Adrenal gland (tissue), 5 donors: ENCODE data around the gene ALDH3B1.

ENCODE experiments used
- POLR2A ChIP-seq, 2 donors: fragments of 450-650 bp; IDR thresholded peaks; one replicate each; pipeline ENCODE4 v1.6.1; 2017; ENCODE audit warnings: antibody characterized with exemption in 2 of 2, mild to moderate bottlenecking in 2 of 2, moderate library complexity in 1 of 2
- TF ChIP-seq, protein P1 (sequence below), 6 experiments: fragments of 450-650 bp in 4 of 6; fragments of 200-600 bp in 2 of 6; sonication (generic) in 1 of 6; IDR thresholded peaks; 1 replicate in 5 of 6; 2 replicates in 1 of 6; pipeline versions ENCODE4 v1.5.1 to v1.8.0; 2016 to 2021; ENCODE audit warnings: antibody characterized with exemption in 6 of 6, mild to moderate bottlenecking in 2 of 6, moderate library complexity in 1 of 6
- donor health status: DM: no; HTN: no; CAD: no.

DNA sequence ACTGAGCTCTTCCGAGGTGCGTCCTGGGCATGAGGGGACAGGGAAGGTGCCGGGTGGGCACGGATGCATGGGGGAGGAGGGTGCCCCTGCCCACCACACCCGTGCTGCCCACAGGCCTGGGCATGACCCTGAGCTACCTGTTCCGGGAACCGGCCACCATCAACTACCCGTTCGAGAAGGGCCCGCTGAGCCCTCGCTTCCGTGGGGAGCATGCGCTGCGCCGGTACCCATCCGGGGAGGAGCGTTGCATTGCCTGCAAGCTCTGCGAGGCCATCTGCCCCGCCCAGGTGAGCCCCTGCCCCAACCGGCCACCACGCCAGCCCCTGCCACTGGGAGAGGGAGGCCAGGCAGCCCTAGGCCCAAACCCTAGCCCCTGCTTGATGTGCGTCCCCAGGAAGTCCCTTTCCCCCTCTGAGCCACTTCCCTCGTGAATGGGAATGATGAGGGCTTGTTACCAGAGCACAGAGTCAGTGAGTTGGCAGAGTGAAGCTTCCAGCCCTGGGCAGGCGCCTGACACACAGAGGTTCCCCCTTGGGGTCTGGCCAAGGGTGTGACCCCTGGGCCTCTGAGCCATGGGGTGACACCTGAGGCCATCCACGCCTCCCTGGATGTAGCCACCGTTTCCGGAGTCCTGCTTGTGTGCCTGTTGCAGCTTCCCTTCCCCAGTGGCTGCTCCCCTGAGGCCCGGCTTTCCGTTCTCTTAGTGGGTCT is 23.0 kb downstream of the ALDH3B1 start:
- TF ChIP-seq, protein P1, sequence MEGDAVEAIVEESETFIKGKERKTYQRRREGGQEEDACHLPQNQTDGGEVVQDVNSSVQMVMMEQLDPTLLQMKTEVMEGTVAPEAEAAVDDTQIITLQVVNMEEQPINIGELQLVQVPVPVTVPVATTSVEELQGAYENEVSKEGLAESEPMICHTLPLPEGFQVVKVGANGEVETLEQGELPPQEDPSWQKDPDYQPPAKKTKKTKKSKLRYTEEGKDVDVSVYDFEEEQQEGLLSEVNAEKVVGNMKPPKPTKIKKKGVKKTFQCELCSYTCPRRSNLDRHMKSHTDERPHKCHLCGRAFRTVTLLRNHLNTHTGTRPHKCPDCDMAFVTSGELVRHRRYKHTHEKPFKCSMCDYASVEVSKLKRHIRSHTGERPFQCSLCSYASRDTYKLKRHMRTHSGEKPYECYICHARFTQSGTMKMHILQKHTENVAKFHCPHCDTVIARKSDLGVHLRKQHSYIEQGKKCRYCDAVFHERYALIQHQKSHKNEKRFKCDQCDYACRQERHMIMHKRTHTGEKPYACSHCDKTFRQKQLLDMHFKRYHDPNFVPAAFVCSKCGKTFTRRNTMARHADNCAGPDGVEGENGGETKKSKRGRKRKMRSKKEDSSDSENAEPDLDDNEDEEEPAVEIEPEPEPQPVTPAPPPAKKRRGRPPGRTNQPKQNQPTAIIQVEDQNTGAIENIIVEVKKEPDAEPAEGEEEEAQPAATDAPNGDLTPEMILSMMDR (IDR thresholded peaks at IDR 0.05): no peak
- no peak for TF ChIP-seq POLR2A (IDR thresholded peaks at IDR 0.05)
